ENCODE data around the gene PPP1R15B.

GRCh38 chr1:204429746-204430145 is 18.1 kb upstream of the PPP1R15B start:
- no peak for TF ChIP-seq CTCF (IDR thresholded peaks at IDR 0.05)
- TF ChIP-seq POLR2A (IDR thresholded peaks at IDR 0.05), result no peak

Measured in heart left ventricle (tissue), 13 donors.